HepG2 (cell line): Measurements from ENCODE around the gene SLC35F3. TPM values are rescaled to one million over a fixed set of nuclear protein-coding genes. Genes with fewer than 3 reads are reported as not detected.

ENCODE experiments used
- PRPF4 ChIP-seq: fragments of 200-400 bp; formaldehyde crosslinking; IDR thresholded peaks from 2 replicates; pipeline ENCODE4 v1.6.1; 2016; ENCODE audit warnings: low read length, low read depth; ENCODE audit not compliant: poor library complexity, severe bottlenecking
- microRNA-seq: library from miRNA; unstranded; fragments of <30 nt; microRNA quantifications from one replicate; pipeline ENCODE4, GENCODE V29; 2020
- polyA plus RNA-seq, 8 experiments: library from polyadenylated mRNA; depleted of rRNA in 3 of 8; stranded (reverse) in 7 of 8; unstranded in 1 of 8; fragments of >200 nt; fragmentation: Illumina TruSeq in 4 of 8; extraction: Trizol in 4 of 8; gene quantifications; 2 replicates each; pipeline versions ENCODE4 v1.2.1 to v1.2.3, GENCODE V29; 2011 to 2016; ENCODE audit warnings: low read depth in 4 of 8, missing spikeins in 1 of 8, mixed read lengths in 1 of 8; ENCODE audit not compliant: insufficient read depth in 1 of 8
- small RNA-seq, 3 experiments: library from RNA; depleted of rRNA; stranded (forward); fragments of <200 nt; gene quantifications; one replicate each; pipeline ENCODE3, GENCODE V24; 2012; ENCODE audit warnings: low read depth in 2 of 3, low replicate concordance in 1 of 3; ENCODE audit not compliant: insufficient read length in 3 of 3, insufficient read depth in 2 of 3
- total RNA-seq, 5 experiments: library from RNA; depleted of rRNA; stranded (reverse); fragments of >200 nt; fragmentation: Illumina TruSeq; extraction: Trizol; gene quantifications; 2 replicates each; pipeline ENCODE4 v1.2.3, GENCODE V29; 2016; ENCODE audit warnings: low read depth in 1 of 5

The SLC35F3 gene
- total and polyA plus RNA-seq, 2 of the 13 experiments (the other 11 are each of a cell fraction or from before 2014, with no cell fraction given): not detected

GRCh38 chr1:234373959-234374254, 469.4 kb downstream of the SLC35F3 start (continued):
- TF ChIP-seq PRPF4: no peak

Small RNA genes within 50 kb of the gene (microRNA-seq; reads per million reads assigned to microRNA genes)
- not detected for gene MIR4671

Small RNA genes within 50 kb of the gene (small RNA-seq; reads per million reads assigned to genes)
- 0 to 0.65 (median 0) reads per million in 3 experiments for gene MIR4671
